GM18508 (cell line): ENCODE data around the gene PPP1R14B.

Source experiments
- ATAC-seq: cut with Tn5 transposase; IDR thresholded peaks from one replicate; pipeline ENCODE4 v1.9.1; 2021; ENCODE audit warnings: moderate number of reproducible peaks; ENCODE audit not compliant: insufficient read depth, unreplicated experiment

Gene PPP1R14B

GRCh38 chr11:64262271-64263002 lies 15.7 kb upstream of the PPP1R14B start:
- no peak for ATAC-seq

- ATAC-seq: no peak
Measured at GRCh38 chr11:64261556-64262080, 14.9 kb upstream of the PPP1R14B start.

DNA sequence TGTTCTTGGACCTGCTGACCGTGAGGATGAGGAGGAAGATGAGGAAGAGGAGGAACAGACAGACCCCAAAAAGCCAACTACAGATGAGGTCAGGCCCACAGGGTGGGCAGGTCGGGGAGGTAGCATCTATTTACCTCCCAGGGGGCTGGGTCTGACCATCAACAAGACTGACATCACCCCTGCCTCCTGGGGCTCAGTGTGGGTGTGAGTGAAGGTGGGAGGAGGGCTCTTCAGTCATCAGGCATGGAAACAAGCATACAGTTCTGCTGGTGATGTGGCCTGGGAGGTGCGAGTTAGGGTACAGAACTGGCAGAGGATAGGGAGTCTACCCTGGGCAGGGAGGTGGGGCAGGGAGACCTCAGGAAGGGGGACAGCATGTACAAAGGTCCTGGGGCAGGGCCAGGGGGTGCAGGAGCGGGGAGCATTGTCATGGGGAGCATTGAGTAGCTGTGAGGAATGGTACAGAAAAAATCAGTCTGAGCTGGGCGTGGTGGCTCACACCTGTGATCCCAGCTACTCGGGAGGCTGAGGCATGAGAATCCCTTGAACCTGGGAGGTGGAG lies 13.5 kb upstream of the PPP1R14B start:
- ATAC-seq: no peak

- no peak for ATAC-seq
Measured at GRCh38 chr11:64259533-64260067, 12.9 kb upstream of the PPP1R14B start.

DNA sequence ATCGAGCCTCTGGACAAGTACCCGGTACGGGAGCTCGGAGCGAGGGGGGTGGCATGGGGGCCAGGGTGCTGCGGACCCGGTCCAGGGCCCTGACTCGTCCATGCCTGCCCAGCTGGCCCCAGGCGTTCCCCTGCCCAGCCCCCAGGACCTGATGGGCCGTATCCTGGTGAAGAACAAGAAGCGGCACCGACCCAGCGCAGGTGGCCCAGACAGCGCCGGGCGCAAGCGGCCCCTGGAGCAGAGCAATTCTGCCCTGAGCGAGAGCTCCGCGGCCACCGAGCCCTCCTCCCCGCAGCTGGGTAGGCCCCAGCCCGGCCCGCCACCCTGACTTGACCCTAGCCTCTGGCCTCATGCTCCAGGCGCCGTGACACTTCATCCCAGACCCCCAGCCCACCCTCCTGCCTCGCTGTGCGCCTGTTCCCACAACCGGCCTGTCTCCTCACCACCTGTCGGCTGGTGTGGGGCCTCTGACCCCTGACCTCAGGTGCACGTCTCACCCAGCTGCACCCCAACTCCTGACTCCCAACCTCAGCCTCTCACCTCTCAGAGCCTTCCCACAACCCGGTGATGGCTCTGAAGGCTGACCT lies 12.3 kb upstream of the PPP1R14B start:
- ATAC-seq: no peak

- no peak for ATAC-seq
Measured at GRCh38 chr11:64258356-64258755, 11.6 kb upstream of the PPP1R14B start.

- ATAC-seq: no peak
Measured at GRCh38 chr11:64256300-64256699, 9.6 kb upstream of the PPP1R14B start.

DNA sequence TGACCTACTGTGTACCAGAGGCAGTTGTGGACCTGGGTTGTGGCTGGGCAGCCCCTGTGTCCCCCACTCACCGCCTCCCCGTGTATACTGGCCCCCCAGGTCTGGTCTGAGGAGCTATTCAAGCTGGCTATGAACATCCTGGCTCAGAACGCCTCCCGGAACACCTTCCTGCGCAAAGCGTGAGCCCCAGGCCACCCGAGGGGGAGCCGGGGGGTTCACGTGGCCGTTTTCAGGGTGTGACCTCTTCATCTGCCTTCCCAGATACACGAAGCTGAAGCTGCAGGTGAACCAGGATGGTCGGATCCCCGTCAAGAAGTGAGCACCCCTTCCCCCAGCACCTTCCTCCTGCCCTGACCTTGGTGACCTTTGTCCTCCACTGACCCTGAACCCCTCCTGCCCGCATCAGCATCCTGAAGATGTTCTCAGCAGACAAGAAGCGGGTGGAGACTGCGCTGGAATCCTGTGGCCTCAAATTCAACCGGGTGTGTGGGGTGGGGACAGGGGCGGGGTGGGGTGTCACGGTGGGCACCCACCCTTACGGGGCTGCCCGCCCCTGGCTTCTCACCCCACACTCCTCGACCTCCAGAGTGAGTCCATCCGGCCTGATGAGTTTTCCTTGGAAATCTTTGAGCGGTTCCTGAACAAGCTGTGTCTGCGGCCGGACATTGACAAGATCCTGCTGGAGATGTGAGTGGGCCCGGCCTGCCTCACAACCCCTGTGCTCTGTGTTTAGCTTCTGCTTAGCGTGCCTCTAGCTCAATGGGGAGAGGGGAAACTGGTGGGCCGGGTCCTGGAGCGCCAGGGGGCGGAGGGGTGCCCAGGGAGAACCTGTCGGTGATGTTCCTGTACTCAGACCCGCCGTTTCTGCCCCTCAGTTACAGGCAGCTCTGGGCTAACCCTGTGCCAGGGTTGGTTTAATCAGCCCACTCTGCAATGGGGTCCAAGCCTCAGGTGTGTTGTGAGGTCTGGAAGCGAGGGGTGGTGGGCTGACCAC lies 8.7 kb upstream of the PPP1R14B start:
- no peak for ATAC-seq

DNA sequence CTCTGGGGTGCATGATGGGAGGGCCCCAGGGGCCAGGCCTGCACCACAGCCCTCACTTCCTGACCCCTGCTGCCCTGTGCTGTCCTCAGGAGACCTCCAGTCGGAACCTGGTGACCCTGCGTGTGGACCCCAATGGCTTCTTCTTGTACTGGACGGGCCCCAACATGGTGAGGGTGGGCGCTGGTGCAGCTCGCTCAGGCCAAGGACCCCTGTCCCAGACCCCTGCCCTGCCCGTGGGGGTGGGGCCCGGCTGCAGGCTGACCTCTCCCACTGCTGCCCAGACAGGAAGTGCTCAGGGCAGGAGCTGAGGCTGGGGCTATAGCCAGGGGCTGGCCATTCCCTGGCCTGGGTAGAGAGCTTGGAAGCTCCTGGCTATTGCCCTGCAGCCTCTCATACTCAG lies 7.6 kb upstream of the PPP1R14B start:
- ATAC-seq: no peak

DNA sequence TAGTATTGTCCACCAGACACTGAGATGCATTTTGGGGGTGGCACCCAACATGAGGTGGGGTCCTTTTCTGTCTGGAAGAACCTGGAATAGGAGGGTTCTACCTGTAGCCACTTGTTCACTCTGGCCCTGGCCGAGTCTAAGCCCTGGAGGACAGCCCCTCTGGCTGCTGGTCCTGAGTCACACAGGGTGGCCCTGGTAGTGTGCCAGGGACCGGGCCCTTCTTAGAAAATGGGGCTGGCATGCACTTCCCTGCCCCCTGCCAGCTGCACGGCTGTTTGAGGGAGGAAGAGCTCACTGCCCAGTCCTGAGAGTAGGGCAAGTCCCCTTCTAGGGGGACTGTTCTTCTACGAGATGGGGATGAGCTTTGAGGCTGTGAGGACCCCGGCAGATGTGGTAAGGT lies 6.7 kb upstream of the PPP1R14B start:
- ATAC-seq: no peak

DNA sequence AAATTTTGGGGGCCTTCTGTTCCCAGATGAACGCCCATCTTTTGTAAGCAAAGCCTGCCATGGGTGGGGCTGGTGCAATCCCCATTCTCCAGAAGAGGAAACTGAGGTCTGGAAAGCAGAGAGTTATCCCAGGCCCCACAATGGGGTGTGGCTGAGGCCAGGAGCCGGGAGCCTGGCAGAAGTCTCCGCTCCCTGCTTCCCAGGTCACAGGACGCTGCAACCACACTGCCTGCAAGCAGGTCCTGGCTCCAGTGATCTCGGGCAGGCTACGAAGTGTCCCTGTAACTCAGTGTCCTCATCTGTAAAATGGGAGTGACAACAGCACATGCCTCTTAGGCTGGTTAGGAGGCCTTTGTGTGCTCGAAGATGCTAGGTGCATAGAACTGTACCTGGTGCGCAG lies 6.3 kb upstream of the PPP1R14B start:
- no peak for ATAC-seq

- ATAC-seq: no peak
Measured at GRCh38 chr11:64252003-64252872, 5.5 kb upstream of the PPP1R14B start.

DNA sequence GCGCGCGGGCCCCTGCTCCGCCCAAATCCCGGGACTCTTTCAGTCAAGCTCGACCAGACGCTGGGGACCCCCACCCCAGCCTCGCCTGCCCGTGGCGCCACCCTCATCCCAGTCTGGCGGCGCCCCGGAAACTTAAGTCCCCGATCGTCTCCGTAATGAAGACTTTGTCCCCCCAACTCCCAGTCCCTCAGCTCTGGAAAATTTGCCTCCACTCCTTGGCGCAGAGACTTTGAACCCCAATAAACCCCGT lies 4.9 kb upstream of the PPP1R14B start:
- ATAC-seq: no peak

DNA sequence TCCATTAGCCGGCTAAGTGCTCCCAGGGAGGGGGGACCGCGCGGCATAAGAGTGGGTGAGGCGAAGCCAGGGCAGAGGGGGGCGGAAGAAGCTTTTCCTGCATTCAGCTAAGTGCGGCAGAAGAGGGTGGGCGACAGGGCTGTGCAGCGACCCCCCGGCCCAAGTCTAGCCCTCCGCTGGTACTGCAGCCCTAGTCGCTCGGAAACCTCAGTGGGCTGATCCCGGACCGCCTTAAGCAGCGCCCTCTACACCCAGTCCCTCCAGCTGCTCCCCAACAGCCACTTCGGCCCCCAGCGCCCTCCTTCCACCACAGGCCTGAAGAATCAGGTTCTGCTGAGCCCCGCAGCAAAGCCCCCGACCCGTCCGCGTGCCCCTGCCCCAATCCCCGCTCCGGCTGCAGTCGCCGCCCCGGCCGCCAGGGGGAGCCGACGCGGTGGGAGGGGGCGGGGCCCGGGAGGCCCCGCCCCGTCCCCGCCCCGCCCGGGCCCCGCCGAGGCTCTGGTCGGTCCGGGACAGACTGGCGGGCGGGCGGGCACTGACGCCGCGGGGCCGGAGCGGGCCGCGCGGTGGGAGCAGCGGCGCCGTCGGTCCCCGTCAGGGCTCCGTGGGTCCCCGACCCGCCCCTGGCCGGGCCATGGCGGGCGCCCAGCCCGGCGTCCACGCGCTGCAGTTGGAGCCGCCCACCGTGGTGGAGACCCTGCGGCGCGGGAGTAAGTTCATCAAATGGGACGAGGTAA lies 4.4 kb upstream of the PPP1R14B start, which contains the start of gene PLCB3:
TSS of gene PLCB3 (plus strand) at position 515 of the 737 bp plus-strand sequence. CDS start at position 635, 120 bp downstream.
- no peak for ATAC-seq

DNA sequence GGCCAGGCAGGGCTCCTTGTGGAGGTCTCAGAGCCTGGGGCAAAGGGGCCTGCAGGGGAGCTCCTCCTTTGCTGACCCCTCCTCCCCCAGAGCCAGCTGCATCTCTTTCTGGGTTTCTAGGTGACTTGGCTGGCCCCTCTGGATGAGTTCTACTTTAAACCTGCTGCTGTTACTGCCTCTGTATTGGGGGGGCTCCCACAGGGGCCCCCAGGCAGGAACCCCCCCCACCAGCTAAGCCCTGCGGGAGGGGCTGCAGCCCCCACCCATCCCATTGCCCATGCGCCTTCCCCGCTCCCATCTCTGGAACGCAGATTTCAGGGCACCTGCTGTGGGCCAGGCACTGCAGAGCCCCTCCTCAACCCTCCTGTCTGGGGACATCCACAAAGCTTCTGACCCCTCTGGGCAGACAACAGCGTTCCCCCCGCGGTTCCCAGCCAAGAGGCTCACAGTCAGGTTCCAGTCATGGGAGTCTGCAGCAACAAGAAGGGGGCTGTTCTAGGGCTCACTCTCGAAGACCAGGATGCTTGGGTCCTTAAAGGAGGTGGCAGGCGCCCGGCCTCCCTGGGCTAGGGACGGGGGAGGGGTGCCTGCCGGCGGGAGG lies 3.8 kb upstream of the PPP1R14B start:
- ATAC-seq: no peak

- no peak for ATAC-seq
Measured at GRCh38 chr11:64249563-64250414, 3.0 kb upstream of the PPP1R14B start.

DNA sequence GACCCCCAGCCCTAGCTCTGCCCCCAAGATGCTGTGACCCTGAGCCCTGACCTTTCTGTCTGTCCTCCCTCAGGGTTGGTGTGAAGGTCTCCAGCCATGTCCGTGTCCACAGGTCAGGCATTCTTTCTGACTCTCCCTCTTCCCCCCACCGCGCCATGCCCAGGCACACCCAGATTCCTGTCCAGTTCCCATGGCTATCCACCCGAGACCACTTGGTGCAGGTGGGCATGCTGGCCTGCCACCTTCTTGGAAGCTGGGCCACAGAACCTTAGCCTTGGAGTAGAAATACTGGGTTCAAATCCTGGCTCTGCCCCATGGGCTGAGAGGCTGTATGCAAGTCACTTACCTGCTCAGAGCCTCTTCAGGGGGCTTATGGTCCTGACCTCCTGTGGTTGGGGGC lies 2.3 kb upstream of the PPP1R14B start:
- ATAC-seq: no peak
